Muscle of arm (tissue), 12 donors: ENCODE data around the gene MYBPC3. TPM values are rescaled to one million over a fixed set of nuclear protein-coding genes. Genes with fewer than 3 reads are reported as not detected.
"Not testable (repeated sequence)": the region's sequence is repeated elsewhere in the genome, so short reads cannot be mapped to it uniquely, and the experiment has no call there.

ENCODE experiments used
- DNase-seq: peaks from one replicate; pipeline ENCODE4 v3.0.0-alpha.2; 2013
- polyA plus RNA-seq, 12 donors: library from polyadenylated mRNA; unstranded; fragments of 120-200 nt; gene quantifications; one replicate each; pipeline ENCODE4 v1.2.1, GENCODE V29; 2013; ENCODE audit not compliant: insufficient read length in 12 of 12

Gene MYBPC3
- polyA plus RNA-seq, 12 donors: 0.13 to 1.1 (median 0.60) TPM; not detected in 2

DNA sequence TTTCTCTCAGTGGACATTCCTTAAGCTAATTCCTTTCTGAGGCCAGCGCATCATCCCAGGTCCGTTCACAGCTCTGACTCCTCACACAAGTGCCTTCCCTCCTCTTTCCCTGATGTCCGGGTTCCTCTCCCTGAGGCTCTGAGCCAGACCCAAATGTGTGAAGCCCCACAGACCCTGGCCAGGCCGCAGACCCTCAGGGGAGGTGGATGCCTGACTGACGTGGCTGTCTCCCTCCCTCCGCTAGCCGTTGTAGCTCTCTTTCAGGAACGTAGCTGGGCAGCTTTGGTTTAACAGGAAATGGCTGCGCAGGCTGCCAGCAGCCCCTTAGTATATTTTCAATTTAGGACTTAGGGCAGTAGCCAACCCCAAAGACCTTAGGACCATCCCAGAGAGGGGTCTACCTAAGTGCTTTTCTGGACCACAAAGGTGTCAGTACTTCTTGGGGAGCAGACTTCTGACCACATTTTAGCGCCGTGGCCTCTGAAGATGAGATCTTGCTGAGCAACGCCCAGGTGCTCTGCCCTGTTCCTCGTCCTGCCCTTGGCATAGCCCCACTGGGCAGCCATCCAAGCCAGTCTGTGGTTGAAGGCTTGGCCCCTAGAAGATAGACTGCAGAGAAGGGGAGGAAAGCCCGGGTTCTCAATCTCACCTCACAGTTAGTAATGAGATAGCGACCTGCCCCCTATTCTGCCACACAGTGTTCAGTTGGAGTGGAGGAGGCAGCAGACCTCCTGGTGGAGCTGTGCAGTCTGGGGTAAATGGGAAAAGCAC is 27.0 kb downstream of the MYBPC3 start:
- DNase-seq: no peak

DNA sequence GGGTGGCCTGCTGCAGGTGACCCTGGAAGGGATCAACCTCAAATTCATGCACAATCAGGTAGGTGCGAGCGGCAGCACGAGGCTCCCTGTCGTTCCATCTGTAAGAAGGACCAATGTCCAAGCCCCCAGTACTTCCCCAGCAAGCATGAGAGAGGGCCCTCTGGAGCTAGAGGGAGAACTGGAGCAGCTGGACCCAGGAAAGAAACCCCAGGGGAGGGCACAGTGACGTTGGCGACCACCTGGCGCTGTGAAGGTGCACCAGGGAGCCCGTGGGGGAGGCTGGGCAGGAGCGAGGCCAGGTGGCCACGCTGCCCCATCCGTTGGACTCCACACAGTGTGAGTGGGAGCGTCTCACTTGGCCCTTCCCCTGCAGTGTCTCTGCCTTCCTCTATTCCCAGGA is 28.0 kb downstream of the MYBPC3 start:
- DNase-seq: no peak

DNA sequence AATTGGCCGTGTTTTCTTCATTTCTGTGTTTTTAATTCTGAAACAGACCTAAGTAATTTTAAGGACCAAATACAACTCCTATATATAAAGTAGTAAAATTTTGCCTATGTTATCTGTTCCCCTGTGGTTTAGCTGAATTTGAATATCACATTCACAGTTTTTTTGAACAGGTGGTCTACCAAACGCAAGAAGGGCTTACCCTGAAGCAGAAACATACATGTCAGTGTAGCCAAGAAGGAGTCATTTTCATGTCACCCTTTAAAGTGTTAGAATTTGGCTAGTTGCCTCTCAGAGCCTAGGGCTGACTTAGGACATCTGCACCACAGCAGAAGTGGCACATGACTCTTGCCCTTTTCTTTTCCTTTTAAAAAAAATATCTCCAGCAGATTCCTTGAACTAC is 34.3 kb downstream of the MYBPC3 start:
- no peak for DNase-seq

DNA sequence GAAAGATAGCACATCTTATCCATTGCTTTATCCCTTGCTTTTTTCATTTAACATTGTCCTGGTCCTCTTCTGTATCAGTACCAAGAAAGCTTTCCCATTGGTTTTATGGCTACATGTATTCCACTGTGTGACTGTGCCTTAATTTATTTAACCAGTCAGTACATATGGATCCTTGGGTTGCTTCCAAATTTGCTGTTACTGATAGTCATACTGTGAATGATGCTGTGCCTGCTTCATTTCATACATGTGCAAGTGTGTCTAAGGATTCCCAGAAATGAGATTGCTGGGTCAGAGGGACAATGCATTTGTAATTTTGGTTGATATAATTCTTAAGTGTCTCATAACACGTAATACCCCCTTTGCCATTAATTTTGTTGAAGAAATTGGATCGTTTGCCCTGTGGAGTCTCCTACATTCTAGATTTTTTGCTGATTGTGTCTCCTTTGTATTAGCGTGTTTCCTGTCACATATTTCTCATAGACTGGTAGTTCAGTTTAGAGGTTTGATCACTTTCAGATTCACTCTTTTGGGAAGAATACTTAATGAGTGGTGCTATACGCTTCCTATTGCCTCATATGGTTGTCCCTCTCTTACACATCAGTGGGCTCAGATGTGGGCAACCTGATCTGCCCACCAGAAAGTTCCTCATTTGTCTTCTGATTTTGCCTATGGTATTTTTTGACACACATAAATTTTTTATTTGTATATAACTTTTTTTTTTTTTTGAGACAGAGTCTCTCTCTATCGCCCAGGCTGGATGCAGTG is 35.3 kb downstream of the MYBPC3 start:
- no peak for DNase-seq

DNA sequence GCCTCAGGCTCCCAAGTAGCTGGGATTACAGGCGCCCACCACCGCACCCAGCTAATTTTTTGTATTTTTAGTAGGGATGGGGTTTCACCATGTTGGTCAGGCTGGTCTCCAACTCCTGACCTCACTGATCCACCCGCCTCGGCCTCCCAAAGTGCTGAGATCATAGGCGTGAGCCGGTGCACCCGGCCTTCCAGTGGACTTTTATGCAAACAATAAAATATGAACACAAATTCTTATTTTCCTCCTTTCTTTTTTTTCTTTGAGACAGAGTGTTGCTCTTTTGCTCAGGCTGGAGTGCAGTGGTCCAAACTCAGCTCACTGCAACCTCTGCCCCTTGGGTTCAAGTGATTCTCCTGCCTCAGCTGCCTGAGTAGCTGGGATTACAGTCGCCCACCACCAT is 36.0 kb downstream of the MYBPC3 start:
- not testable (repeated sequence) for DNase-seq

DNA sequence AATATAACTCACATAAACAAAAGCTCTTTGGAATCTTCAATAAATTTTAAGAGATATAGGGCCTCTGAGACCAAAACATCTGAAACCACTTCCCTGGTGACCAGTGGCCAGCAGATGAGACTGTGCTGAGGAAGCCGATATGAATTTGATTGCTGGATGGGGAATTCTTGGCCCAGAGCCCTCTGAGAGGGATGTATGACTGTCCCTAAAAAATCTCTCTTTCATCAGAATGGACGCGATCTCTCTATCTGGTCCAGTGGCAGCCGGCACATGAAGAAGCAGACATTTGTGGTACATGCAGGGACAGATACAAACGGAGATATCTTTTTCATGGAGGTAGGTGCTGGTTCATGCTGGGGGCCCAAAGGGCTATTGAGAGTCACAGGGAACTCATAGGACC is 37.5 kb downstream of the MYBPC3 start:
- DNase-seq: no peak

DNA sequence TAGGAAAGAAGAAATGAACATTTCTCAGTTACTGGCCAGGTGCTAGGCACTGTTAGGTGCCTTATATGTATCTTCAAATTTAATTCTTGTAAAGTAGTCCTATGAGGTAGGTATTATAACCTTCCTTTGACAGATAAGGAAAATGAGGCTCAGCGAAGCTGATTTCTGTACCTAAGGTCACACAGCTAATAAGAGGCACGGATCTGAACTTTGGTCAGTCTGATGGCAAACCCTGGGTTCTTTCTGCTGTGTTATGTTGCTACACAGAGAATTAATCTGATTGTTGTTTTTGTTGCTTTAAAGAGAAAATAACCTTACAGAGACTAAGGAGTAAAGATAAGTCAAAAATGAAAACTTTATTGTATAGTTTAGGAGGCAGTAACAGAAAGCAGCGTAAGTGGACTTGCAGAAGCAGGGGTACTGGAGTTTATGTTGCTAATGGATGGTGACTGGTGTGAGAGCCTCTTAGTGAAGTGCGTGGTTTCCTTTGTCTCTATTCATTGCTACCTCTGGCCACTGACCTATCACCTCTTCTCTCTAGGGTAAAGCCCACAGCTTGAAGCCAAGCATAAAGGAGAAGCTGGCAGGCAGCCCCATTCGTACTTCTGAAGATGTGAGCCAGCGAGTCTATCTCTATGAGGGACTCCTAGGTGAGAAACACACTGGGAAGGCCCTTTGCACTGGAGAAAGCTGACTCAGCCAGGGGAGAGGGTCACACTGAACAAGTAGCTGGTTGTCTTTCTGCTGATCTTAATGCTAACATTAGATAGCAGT is 44.3 kb downstream of the MYBPC3 start:
- DNase-seq: no peak

DNA sequence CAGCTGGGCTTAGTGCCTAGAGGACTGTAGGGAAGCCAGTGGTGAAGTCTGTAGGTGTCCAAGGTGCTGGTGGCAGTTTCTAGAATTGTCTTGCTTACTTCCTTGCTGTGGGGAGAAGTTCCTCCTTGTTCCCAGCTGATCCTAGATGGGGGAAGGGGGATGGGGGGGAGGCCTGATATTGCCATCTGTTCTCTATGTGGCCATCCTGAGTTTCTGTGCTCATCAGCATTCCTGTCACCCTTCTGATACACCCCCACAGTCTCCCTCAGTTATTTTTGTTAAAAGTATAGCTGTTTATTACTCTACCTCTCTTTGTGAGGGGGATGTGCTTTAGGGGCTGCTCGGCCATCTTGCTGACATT is 46.0 kb downstream of the MYBPC3 start:
- no peak for DNase-seq

DNA sequence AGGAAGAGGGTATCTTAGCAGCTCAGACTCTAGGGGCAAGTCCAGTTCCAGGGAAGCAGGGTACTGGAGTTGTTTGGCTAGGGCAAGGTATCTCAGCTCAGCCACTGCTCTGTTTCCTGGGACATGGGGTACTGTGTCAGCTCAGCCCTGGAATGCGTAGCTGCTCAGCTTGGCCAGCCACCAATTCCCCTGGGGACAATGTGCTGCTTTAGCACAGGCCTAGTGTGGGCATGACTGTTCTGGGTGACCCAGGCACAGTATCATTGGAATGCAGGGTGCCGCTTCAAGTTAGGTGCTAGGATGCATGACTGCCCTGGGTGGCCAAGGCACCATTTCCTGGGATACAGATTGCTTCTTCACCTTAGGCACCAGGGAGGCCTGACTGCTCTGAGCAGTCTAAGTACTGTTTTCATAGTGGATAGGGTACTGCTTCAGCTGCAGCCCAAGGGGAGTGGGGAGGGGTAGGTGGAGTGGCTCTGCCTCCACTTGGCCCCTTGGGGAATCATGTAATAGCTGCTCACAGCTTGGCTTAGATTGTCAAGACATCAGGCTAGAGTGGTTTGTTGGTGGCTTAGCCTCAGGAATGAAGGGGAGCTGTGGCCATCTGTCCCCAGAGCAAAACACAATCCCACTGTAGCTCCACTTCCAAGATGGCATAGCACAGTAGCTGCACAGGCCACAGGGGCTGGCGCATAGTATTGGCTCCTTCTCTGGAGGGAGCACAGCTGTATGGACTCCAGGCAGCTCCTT is 46.6 kb downstream of the MYBPC3 start:
- no peak for DNase-seq

DNA sequence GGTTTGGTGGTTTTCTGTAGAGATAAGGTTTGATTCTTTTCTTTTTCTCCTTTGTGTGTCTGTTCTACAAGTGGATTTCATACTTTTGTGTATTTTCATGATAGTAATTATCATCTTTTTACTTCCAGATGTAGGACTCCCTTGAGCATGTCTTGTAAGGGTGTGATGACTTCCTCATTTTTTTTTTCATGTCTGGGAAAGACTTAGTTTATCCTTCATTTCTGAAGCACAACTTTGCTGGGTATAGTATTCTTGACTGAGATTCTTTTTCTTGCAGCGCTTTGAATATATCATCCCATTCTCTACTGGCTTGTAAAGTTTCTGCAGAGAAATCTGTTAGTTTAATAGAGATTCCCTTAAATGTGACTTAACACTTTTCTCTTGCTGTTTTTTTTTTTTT is 49.6 kb downstream of the MYBPC3 start:
- DNase-seq: no peak

DNA sequence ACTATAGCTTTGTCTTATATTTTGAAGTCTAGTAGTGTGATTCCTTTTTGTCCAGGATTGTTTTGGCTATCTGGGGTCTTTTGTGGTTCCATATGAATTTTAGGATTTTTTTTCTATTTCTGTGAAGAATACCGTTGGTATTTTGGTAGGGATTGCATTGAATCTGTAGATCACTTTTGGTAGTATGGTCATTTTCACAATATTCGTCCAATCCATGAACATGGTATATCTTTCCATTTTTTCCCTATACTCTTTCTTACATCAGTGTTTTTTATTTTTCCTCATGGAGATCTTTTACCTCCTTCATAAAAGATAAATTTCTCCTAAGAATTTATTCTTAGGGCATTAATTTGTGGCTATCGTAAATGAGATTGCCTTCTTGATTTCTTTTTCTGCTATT is 53.4 kb downstream of the MYBPC3 start:
- DNase-seq: no peak

DNA sequence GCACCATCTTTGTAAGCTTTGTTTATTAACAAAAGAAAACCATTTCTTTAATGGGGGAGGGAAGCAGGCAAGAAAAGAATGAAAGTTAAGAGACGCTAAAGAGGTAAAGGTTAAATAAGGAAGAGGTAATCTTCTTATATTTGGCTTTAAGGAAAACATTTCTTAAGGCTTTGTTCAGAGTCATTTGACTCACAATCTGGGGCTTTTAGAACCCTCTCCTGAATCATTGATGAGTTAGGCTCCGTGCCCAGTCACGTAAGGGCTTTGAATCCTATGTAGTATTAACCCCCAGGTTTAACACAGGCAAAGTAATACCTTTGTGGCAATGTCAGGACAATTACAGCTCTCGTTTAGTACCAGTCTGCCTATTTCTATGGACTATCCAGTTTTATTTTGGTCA is 56.5 kb downstream of the MYBPC3 start:
- DNase-seq: no peak

DNA sequence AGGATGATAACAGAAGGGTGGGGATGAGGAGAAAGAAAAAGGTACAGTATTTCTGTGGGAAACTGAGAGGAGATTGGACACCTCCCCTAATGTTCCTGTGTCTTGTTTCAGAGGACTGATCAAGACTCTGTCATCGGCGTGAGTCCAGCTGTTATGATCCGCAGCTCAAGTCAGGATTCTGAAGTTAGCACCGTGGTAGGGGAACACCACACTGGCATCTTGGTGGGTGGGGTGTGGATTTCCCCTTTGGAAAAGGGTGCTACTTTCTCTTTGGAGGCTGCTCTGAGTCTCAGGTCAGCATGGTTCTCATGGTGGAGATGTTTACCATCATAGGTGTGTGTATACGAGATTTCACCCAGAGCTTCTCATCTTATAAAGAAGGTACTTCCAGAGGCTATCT is 57.1 kb downstream of the MYBPC3 start:
- DNase-seq: no peak

DNA sequence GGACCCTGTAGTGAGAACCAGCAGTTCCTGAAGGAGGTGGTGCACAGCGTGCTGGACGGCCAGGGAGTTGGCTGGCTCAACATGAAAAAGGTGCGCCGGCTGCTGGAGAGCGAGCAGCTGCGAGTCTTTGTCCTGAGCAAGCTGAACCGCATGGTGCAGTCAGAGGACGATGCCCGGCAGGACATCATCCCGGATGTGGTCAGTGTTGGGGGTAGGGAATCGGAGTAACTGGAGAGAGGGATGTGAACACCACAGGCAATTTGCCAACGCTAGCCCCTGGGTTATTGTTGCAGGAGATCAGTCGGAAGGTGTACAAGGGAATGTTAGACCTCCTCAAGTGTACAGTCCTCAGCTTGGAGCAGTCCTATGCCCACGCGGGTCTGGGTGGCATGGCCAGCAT is 62.6 kb downstream of the MYBPC3 start:
- DNase-seq: no peak

DNA sequence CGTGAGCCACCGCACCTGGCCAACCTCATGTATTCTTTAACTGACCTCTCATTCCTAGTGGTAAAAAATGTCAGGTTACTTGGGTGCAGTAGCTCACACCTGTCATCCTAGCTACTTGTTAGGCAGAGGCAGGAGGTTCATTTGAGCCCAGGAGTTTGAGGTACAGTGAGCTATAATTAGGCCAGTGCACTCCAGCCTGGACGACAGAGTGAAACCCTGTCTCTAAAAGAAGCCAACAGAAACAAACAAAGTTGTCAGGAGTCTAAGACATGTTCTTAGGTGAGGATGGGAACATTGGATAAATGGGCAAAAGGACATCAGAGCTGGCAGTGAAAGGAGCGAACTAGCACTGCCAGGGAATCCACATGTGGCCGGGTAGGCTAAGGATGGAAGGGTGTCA is 64.4 kb downstream of the MYBPC3 start:
- no peak for DNase-seq

DNA sequence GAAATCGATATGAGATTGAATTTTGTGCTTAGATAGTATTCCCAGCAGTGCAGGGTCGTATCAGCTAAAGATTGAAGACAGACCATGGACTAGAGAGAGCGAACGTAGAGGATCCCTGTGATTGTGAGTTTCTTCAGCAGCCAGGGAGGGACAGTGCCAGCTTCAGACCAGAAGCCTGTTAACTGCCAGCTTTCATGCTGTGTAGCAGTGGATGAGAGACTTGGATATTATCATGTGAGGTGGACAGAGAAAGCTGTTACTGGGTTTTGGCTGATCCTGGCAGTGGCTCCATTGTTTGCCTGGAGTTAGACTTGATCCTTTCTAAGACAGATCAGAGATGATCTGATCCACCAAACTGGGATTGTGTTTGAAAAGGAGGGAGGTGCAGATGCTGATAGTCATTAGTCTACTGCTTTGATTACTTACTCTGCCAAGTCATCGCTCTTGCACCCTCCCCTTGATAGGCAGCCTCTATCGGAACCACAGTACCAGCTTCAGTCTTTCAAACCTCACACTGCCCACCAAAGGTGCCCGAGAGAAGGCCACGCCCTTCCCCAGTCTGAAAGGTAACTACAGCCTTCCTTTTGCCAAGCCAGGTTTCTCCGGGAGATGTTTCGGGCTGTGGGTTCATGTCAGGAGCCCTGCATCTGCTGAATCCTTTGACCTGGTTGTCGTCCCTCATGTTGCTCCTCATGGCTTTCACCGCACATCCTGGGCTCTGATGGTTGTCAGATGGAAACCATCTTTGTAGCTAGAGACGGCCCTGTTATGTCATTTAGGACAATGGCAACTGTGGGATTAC is 66.3 kb downstream of the MYBPC3 start:
- no peak for DNase-seq

DNA sequence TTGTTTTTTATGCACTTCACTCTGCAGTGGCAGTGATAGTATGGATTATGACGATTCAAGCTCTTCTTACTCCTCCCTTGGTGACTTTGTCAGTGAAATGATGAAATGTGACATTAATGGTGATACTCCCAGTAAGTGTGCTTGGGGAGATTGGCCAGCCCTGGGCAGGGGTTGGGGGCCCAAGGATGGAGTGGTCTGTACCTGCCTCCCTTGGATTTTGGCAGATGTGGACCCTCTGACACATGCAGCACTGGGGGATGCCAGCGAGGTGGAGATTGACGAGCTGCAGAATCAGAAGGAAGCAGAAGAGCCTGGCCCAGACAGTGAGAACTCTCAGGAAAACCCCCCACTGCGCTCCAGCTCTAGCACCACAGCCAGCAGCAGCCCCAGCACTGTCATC is 68.4 kb downstream of the MYBPC3 start:
- no peak for DNase-seq

DNA sequence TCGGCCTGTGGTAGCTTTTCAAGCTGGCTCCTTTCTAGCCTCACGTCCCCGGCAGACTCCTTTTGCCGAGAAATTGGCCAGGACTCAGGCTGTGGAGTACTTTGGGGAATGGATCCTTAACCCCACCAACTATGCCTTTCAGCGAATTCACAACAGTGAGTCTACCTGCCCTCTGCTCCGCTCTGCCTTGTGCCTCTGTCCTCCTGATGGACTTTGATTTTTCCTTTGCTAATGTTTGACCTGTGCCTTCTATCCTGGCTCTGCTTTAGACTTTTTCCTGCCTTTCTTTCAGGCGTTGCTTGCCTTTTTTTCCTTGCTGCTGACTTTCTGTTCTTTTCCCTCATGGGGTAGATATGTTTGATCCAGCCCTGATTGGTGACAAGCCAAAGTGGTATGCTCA is 70.0 kb downstream of the MYBPC3 start:
- no peak for DNase-seq
